HEK293 (cell line): ENCODE measurements around the gene ZNF287.

Experiments
- CTCF ChIA-PET: fragments of 350-600 bp; formaldehyde crosslinking; extraction: SDS; loops from one replicate; lab custom pipeline; 2021; ENCODE audit warnings: antibody characterized with exemption; lab: Yijun Ruan, JAX
- POLR2A ChIA-PET: fragments of 300-600 bp; formaldehyde crosslinking; extraction: SDS; loops from one replicate; lab custom pipeline; 2020; ENCODE audit warnings: antibody characterized with exemption, inconsistent platforms; lab: Yijun Ruan, JAX
- H3K27ac ChIP-seq: fragments of 200-500 bp; sonication (Bioruptor generic); 2 replicates; pipeline ENCODE4 v1.5.1; 2014; ENCODE audit warnings: low read depth, low read length, control low read depth, inconsistent platforms; ENCODE audit errors: extremely low read depth
- H3K36me3 ChIP-seq, 2 experiments: fragments of 200-500 bp in 1 of 2; sonication (Bioruptor generic) in 1 of 2; 1 replicate in 1 of 2; 2 replicates in 1 of 2; pipeline ENCODE4 v1.5.1; 2014 to 2017; ENCODE audit warnings: inconsistent platforms in 2 of 2, low read length in 2 of 2; ENCODE audit not compliant: control insufficient read depth in 2 of 2, insufficient read depth in 1 of 2
- H3K4me1 ChIP-seq: fragments of 200-500 bp; sonication (Bioruptor generic); 2 replicates; pipeline ENCODE4 v1.5.1; 2014; ENCODE audit warnings: mild to moderate bottlenecking, low read length, inconsistent platforms; ENCODE audit not compliant: control insufficient read depth, insufficient read depth
- H3K4me3 ChIP-seq: 2 replicates; pipeline ENCODE4 v1.5.1; 2011; ENCODE audit warnings: low read depth, mild to moderate bottlenecking, control low read depth, low read length, moderate library complexity
- H3K9me3 ChIP-seq: fragments of 200-500 bp; sonication (Bioruptor generic); 2 replicates; pipeline ENCODE4 v1.5.1; 2014; ENCODE audit warnings: low read depth, low read length, inconsistent platforms; ENCODE audit not compliant: control insufficient read depth, insufficient read depth
- SCRT2 ChIP-seq: fragments of 450-650 bp; formaldehyde crosslinking; IDR thresholded peaks from 2 replicates; pipeline ENCODE4 v1.5.1; 2016; ENCODE audit warnings: missing biosample characterization, missing genetic modification characterization
- TRIM28 ChIP-seq: IDR thresholded peaks from 2 replicates; pipeline ENCODE4 v1.6.1; 2011; ENCODE audit warnings: low read length, control low read depth, borderline replicate concordance
- ZIC2 ChIP-seq: fragments of 450-650 bp; formaldehyde crosslinking; IDR thresholded peaks from 2 replicates; pipeline ENCODE4 v1.5.1; 2016; ENCODE audit warnings: missing biosample characterization, missing genetic modification characterization
- ZNF10 ChIP-seq: fragments of 450-650 bp; formaldehyde crosslinking; IDR thresholded peaks from 2 replicates; pipeline ENCODE4 v1.5.1; 2017; ENCODE audit warnings: missing biosample characterization, missing genetic modification characterization
- ZNF23 ChIP-seq: fragments of 450-650 bp; formaldehyde crosslinking; IDR thresholded peaks from 2 replicates; pipeline ENCODE4 v1.5.1; 2016; ENCODE audit warnings: missing biosample characterization, missing genetic modification characterization, borderline replicate concordance
- ZNF660 ChIP-seq: fragments of 450-650 bp; IDR thresholded peaks from 2 replicates; pipeline ENCODE4 v1.5.1; 2018; ENCODE audit warnings: missing biosample characterization, mild to moderate bottlenecking, missing genetic modification characterization
- ZNF791 ChIP-seq: fragments of 450-650 bp; formaldehyde crosslinking; IDR thresholded peaks from 2 replicates; pipeline ENCODE4 v1.5.1; 2016; ENCODE audit warnings: missing biosample characterization, missing genetic modification characterization
- ZSCAN30 ChIP-seq: fragments of 450-650 bp; IDR thresholded peaks from 2 replicates; pipeline ENCODE4 v1.5.1; 2018; ENCODE audit warnings: missing biosample characterization, mild to moderate bottlenecking, missing genetic modification characterization, moderate library complexity
- TF ChIP-seq, protein P1 (sequence below): fragments of 450-650 bp; formaldehyde crosslinking; IDR thresholded peaks from 2 replicates; pipeline ENCODE4 v1.5.1; 2016; ENCODE audit warnings: missing biosample characterization, missing genetic modification characterization
- TF ChIP-seq, protein P2 (sequence below): fragments of 450-650 bp; formaldehyde crosslinking; IDR thresholded peaks from 2 replicates; pipeline ENCODE4 v1.5.1; 2016; ENCODE audit warnings: missing biosample characterization, missing genetic modification characterization
- TF ChIP-seq, protein P3 (sequence below): fragments of 450-650 bp; formaldehyde crosslinking; IDR thresholded peaks from 2 replicates; pipeline ENCODE4 v1.5.1; 2017; ENCODE audit warnings: missing biosample characterization, missing genetic modification characterization

Gene ZNF287

DNA sequence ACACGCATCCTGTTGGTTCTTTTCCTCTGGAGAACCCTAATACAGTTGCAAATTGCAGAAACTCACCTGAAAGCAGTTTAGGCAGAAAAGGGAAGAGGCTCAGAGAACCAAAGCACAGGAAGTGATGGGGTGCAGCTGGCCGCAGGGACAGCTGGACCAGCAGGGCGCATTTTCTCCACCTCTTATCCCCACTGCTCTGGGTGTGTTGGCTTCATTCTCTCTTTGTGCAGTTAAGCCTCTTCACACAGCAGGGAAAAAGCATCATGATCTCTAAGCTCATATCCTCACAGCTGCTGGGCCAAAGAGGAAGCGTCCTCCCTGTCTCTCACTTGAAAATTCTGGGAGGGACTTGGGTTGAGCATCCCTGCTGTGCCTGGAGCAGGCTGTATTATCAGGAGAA is 57.0 kb downstream of the ZNF287 start:
- Histone ChIP-seq H3K27ac (no peak overlapping the region), H3K4me1 (peaks cover 2% of the 10 kb centered on the region; the same call in 1 of the 2 replicates)
- no peak for TF ChIP-seq ZNF660
- no peak for TF ChIP-seq ZNF791 (tag by site-specific recombination)
- TF ChIP-seq, protein P1, sequence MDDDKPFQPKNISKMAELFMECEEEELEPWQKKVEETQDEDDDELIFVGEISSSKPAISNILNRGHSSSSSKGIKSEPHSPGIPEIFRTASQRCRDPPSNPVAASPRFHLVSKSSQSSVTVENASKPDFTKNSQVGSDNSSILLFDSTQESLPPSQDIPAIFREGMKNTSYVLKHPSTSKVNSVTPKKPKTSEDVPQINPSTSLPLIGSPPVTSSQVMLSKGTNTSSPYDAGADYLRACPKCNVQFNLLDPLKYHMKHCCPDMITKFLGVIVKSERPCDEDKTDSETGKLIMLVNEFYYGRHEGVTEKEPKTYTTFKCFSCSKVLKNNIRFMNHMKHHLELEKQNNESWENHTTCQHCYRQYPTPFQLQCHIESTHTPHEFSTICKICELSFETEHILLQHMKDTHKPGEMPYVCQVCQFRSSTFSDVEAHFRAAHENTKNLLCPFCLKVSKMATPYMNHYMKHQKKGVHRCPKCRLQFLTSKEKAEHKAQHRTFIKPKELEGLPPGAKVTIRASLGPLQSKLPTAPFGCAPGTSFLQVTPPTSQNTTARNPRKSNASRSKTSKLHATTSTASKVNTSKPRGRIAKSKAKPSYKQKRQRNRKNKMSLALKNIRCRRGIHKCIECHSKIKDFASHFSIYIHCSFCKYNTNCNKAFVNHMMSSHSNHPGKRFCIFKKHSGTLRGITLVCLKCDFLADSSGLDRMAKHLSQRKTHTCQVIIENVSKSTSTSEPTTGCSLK (tag by site-specific recombination), result no peak
- peak; percentile 44 for TF ChIP-seq ZIC2 (tag by site-specific recombination)
- TF ChIP-seq, protein P2, sequence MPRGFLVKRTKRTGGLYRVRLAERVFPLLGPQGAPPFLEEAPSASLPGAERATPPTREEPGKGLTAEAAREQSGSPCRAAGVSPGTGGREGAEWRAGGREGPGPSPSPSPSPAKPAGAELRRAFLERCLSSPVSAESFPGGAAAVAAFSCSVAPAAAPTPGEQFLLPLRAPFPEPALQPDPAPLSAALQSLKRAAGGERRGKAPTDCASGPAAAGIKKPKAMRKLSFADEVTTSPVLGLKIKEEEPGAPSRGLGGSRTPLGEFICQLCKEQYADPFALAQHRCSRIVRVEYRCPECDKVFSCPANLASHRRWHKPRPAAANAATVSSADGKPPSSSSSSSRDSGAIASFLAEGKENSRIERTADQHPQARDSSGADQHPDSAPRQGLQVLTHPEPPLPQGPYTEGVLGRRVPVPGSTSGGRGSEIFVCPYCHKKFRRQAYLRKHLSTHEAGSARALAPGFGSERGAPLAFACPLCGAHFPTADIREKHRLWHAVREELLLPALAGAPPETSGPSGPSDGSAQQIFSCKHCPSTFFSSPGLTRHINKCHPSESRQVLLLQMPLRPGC (tag by site-specific recombination), result no peak
- TF ChIP-seq, all 188 proteins: peak for 1
- no peak overlapping the region for H3K4me3 ChIP-seq
- H3K36me3 ChIP-seq, result no peaks in the 10 kb centered on the region
- H3K9me3 ChIP-seq, result no peaks in the 10 kb centered on the region
- ChIA-PET CTCF (interaction anchor here (1.4 to 2.5 kb wide), 2 partner anchors 9 to 58 kb away, joined by 7 to 10 read pairs; no protein-coding TSS in a partner anchor), POLR2A (interaction anchor here (0.6 kb wide), 1 partner anchor 131 kb away, joined by 3 read pairs; the partner anchor contains the start of gene UBB)

DNA sequence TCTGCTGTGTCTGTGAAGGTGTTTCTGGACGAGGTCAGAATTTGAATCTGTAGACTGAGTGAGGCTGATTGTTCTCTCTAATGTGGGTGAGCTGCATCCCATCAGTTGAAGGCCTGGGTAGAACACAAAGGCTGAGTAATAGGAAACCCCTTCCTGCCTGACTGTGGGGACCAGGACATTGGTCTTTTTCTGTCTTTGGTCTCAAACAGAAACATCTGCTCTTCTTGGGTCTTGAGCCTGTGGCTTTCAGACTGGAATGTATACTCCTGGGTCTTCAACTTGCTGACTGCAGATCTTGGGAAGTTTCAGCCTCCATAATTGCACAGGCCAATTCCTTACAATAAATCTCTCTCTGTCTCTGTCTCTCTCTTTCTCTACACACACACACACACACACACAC is 57.4 kb downstream of the ZNF287 start:
- POLR2A ChIA-PET, result interaction anchor here (0.9 kb wide), 1 partner anchor 23 kb away, joined by 3 read pairs; no protein-coding TSS in a partner anchor
- Histone ChIP-seq H3K27ac (no peak overlapping the region), H3K4me3 (no peak overlapping the region), H3K36me3 (no peaks in the 10 kb centered on the region), H3K9me3 (no peaks in the 10 kb centered on the region), H3K4me1 (no peaks in the 10 kb centered on the region)
- 0 out of 2 replicates have a peak, but pooled peaks have one; percentile 55 for TF ChIP-seq ZNF10 (tag by site-specific recombination)
- TF ChIP-seq, protein P3, sequence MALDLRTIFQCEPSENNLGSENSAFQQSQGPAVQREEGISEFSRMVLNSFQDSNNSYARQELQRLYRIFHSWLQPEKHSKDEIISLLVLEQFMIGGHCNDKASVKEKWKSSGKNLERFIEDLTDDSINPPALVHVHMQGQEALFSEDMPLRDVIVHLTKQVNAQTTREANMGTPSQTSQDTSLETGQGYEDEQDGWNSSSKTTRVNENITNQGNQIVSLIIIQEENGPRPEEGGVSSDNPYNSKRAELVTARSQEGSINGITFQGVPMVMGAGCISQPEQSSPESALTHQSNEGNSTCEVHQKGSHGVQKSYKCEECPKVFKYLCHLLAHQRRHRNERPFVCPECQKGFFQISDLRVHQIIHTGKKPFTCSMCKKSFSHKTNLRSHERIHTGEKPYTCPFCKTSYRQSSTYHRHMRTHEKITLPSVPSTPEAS (tag by site-specific recombination), result peak; percentile 50; the same call in 1 of the 2 replicates
- TF ChIP-seq ZNF23, result no peak
- CTCF ChIA-PET, result interaction anchor here (2.5 to 3.1 kb wide), 2 partner anchors 10 to 58 kb away, joined by 10 to 21 read pairs; no protein-coding TSS in a partner anchor

DNA sequence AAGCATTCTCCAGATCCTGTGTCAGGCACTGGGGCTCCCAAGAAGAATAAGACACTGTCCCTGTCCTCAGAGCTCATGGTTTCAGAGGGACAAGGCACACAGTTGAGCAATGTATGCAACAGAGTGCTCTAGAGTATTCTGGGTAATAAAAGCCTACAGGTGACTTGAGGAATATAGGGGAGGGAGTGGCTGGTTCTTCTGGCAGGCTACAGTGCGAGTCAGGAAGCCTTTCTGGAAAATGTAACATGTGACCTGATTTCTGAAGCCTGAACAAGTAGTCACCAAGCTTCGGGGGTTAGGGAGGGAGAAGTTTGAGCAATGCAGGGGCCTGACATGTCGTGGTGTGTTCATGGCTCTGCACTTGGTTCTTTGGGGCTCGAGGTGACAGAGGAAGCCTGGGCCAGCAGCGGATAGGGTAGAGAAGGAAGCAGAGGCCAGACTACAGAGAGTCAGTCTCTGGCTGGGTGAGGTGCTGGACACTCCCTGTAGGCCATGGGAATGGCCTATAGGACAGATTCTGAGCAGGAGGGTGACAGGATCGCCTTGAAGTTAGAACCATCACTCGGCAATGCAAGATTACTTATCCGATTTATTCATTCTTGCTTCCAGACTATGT is 61.0 kb downstream of the ZNF287 start:
- TF ChIP-seq SCRT2 (tag by site-specific recombination) (peak; percentile 55; the same call in 1 of the 2 replicates), TRIM28 (no peak)
- CTCF ChIA-PET, result interaction anchor here (0.6 to 1.9 kb wide), 5 partner anchors 14 to 87 kb away, joined by 3 to 9 read pairs (median 4); no protein-coding TSS in a partner anchor
- no peaks in the 10 kb centered on the region for H3K4me1 ChIP-seq
- POLR2A ChIA-PET, result no interaction called here
- H3K9me3 ChIP-seq, result no peaks in the 10 kb centered on the region
- H3K36me3 ChIP-seq, result no peaks in the 10 kb centered on the region
- H3K4me3 ChIP-seq, result no peak overlapping the region
- no peak overlapping the region for H3K27ac ChIP-seq

DNA sequence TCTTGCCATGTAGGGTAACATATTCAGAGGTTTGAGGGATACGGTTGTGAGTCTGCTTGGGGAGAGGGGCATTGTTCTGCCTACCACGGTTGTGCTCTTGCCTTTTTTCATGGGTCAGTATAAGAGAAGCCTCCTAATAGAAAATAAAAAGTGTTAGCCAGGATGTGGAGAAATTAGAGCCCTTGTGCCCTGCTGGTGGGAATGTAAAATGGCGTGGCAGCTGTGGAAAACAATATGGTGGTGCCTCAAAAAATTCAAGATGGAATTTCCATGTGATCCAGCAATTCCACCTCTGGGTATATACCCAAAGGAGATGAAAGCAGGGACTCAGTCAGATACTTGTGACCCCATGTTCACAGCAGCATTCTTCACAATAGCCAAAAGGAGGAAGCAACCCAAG is 62.8 kb downstream of the ZNF287 start:
- H3K4me3 ChIP-seq, result no peak overlapping the region

More for the DNA sequence above, 62.8 kb downstream of the ZNF287 start:
- Histone ChIP-seq H3K27ac (no peak overlapping the region), H3K9me3 (no peaks in the 10 kb centered on the region), H3K4me1 (no peaks in the 10 kb centered on the region), H3K36me3 (no peaks in the 10 kb centered on the region)
- CTCF ChIA-PET, result interaction anchor here (0.5 to 2.0 kb wide), 4 partner anchors 10 to 1532 kb away, joined by 3 to 6 read pairs (median 4); no protein-coding TSS in a partner anchor
- POLR2A ChIA-PET, result no interaction called here
- no peak for TF ChIP-seq ZSCAN30
